ENCODE results near the gene GPR157.

GPR157 gene

GRCh38 chr1:9086045-9086444 lies 42.9 kb downstream of the GPR157 start:
- DNase-seq, result no peak

- DNase-seq, result no peak
Measured at GRCh38 chr1:9085306-9085940, 43.5 kb downstream of the GPR157 start.

GRCh38 chr1:9084906-9085305 lies 44.0 kb downstream of the GPR157 start:
- DNase-seq, result no peak

- no peak for DNase-seq
Measured at GRCh38 chr1:9081473-9081872, 47.4 kb downstream of the GPR157 start.

GRCh38 chr1:9080705-9081291 lies 48.1 kb downstream of the GPR157 start:
- DNase-seq, result no peak

GRCh38 chr1:9079988-9080704 lies 48.8 kb downstream of the GPR157 start:
- no peak for DNase-seq

- no peak for DNase-seq
Measured at GRCh38 chr1:9078752-9079500, 50.0 kb downstream of the GPR157 start.

- no peak for DNase-seq
Measured at GRCh38 chr1:9078015-9078751, 50.7 kb downstream of the GPR157 start.

GRCh38 chr1:9075022-9075421 lies 53.9 kb downstream of the GPR157 start:
- DNase-seq, result no peak

- no peak for DNase-seq
Measured at GRCh38 chr1:9073143-9073542, 55.8 kb downstream of the GPR157 start.

GRCh38 chr1:9071554-9072235 lies 57.2 kb downstream of the GPR157 start:
- no peak for DNase-seq

GRCh38 chr1:9070486-9070885 lies 58.4 kb downstream of the GPR157 start:
- no peak for DNase-seq

- no peak for DNase-seq
Measured at GRCh38 chr1:9069326-9070100, 59.4 kb downstream of the GPR157 start, which contains the start of gene SLC2A5. Gene SLC2A5, minus strand, starts transcription at chr1:9069635. Its CDS starts 99 bp downstream, at chr1:9069536.

- DNase-seq, result no peak
Measured at GRCh38 chr1:9068981-9069325, 59.9 kb downstream of the GPR157 start.

GRCh38 chr1:9066945-9067807 lies 61.7 kb downstream of the GPR157 start:
- no peak for DNase-seq

- no peak for DNase-seq
Measured at GRCh38 chr1:9065213-9065751, 63.6 kb downstream of the GPR157 start.

- no peak for DNase-seq
Measured at GRCh38 chr1:9062846-9063245, 66.1 kb downstream of the GPR157 start.

GRCh38 chr1:9062021-9062471 lies 66.9 kb downstream of the GPR157 start:
- no peak for DNase-seq

GRCh38 chr1:9061252-9061960 lies 67.5 kb downstream of the GPR157 start:
- DNase-seq, result no peak

All from activated effector memory CD4-positive, alpha-beta T cell treated with anti-CD3 and anti-CD28 coated beads, Interleukin-2, amount 50 U/mL, for 16 hours (primary cell).